Glutamatergic neuron (in vitro differentiated cells): ENCODE data around the gene PRKG1. TPM values are rescaled to one million over a fixed set of nuclear protein-coding genes. Genes with fewer than 3 reads are reported as not detected.

ENCODE experiments used
- DNase-seq: peaks from one replicate; pipeline ENCODE4 v3.0.0; 2022
- H3K27ac Mint-ChIP-seq: one replicate; pipeline ENCODE4 v1.8.0; 2020; ENCODE audit warnings: mild to moderate bottlenecking, mixed read lengths, inconsistent platforms; ENCODE audit not compliant: unreplicated experiment
- H3K27me3 Mint-ChIP-seq: one replicate; pipeline ENCODE4 v1.8.0; 2020; ENCODE audit warnings: mild to moderate bottlenecking, moderate library complexity, mixed read lengths, inconsistent platforms; ENCODE audit not compliant: unreplicated experiment
- H3K36me3 Mint-ChIP-seq: one replicate; pipeline ENCODE4 v1.8.0; 2020; ENCODE audit warnings: mild to moderate bottlenecking, mixed read lengths, inconsistent platforms; ENCODE audit not compliant: unreplicated experiment
- H3K4me1 Mint-ChIP-seq: one replicate; pipeline ENCODE4 v1.8.0; 2020; ENCODE audit warnings: mild to moderate bottlenecking, low read depth, mixed read lengths, inconsistent platforms; ENCODE audit not compliant: unreplicated experiment
- H3K4me3 Mint-ChIP-seq: one replicate; pipeline ENCODE4 v1.8.0; 2020; ENCODE audit warnings: mild to moderate bottlenecking, mixed read lengths, inconsistent platforms; ENCODE audit not compliant: unreplicated experiment
- H3K9me3 Mint-ChIP-seq: one replicate; pipeline ENCODE4 v1.8.0; 2020; ENCODE audit warnings: mild to moderate bottlenecking, moderate library complexity, mixed read lengths, inconsistent platforms; ENCODE audit not compliant: unreplicated experiment
- total RNA-seq: library from RNA; stranded (reverse); fragmentation: NEBNext Ultra II Directional; extraction: Animal tissue kit (Norgen Biotek cat#: 25700); gene quantifications from one replicate; pipeline ENCODE4 v1.2.1, GENCODE V29; 2021; ENCODE audit not compliant: unreplicated experiment
- TF ChIP-seq, protein P1 (sequence below): fragments of 200-600 bp; sonication (generic); IDR thresholded peaks from one replicate; pipeline ENCODE4 v1.5.0; 2021; ENCODE audit not compliant: partially characterized antibody, unreplicated experiment

PRKG1 gene
- total RNA-seq, 1 donor from 2014 or later, result 52.7 TPM

DNA sequence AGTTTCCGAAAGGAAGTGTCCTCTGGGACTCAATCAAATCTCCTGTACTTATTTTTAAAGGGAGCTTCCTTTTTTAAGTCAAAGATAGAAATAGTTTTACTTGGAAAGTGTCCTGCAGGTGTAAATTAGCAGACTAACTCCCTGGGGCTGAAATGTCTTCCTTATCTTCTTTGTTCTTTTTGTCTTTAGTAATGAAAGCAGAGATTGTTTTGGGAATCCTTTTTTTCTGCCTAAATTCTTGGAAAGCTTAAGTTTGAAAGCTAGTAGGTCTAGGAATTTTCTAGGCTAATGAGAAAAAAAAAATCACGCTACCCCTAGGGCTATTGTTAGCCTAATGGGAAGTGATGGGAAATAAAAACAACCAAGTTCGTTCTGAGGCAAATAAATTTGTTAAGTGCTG lies 764.2 kb downstream of the PRKG1 start:
- Mint-ChIP-seq H3K4me3 (no peak overlapping the region), H3K27me3 (no peaks in the 10 kb centered on the region), H3K4me1 (peaks cover 3% of the 10 kb centered on the region), H3K9me3 (peaks cover 2% of the 10 kb centered on the region), H3K27ac (no peak overlapping the region), H3K36me3 (peaks cover 7% of the 10 kb centered on the region)
- DNase-seq, result no peak
- TF ChIP-seq, protein P1, sequence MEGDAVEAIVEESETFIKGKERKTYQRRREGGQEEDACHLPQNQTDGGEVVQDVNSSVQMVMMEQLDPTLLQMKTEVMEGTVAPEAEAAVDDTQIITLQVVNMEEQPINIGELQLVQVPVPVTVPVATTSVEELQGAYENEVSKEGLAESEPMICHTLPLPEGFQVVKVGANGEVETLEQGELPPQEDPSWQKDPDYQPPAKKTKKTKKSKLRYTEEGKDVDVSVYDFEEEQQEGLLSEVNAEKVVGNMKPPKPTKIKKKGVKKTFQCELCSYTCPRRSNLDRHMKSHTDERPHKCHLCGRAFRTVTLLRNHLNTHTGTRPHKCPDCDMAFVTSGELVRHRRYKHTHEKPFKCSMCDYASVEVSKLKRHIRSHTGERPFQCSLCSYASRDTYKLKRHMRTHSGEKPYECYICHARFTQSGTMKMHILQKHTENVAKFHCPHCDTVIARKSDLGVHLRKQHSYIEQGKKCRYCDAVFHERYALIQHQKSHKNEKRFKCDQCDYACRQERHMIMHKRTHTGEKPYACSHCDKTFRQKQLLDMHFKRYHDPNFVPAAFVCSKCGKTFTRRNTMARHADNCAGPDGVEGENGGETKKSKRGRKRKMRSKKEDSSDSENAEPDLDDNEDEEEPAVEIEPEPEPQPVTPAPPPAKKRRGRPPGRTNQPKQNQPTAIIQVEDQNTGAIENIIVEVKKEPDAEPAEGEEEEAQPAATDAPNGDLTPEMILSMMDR, result no peak

DNA sequence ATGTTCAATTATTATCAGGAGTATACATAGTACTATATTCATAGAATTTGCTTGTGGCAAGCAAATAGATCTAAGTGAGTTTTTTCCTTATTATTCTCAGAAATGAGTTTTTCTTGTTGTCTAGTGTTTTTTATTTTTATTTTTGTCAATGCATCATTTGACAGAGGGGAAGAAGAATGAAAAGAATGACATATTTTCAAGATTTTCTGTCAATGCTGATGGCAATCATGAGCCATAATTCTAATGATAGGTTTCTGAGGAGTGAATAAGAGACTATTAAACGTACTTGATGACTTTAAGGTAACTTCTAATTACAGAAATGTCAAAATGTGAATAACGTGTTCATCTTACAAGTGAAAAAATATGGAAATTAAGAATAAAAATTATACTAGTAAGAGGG lies 769.7 kb downstream of the PRKG1 start:
- TF ChIP-seq, protein P1, result no peak
- no peak overlapping the region for H3K27ac Mint-ChIP-seq
- H3K4me1 Mint-ChIP-seq, result no peaks in the 10 kb centered on the region
- no peaks in the 10 kb centered on the region for H3K36me3 Mint-ChIP-seq
- no peak overlapping the region for H3K4me3 Mint-ChIP-seq
- no peak for DNase-seq
- no peaks in the 10 kb centered on the region for H3K27me3 Mint-ChIP-seq
- H3K9me3 Mint-ChIP-seq, result no peaks in the 10 kb centered on the region

DNA sequence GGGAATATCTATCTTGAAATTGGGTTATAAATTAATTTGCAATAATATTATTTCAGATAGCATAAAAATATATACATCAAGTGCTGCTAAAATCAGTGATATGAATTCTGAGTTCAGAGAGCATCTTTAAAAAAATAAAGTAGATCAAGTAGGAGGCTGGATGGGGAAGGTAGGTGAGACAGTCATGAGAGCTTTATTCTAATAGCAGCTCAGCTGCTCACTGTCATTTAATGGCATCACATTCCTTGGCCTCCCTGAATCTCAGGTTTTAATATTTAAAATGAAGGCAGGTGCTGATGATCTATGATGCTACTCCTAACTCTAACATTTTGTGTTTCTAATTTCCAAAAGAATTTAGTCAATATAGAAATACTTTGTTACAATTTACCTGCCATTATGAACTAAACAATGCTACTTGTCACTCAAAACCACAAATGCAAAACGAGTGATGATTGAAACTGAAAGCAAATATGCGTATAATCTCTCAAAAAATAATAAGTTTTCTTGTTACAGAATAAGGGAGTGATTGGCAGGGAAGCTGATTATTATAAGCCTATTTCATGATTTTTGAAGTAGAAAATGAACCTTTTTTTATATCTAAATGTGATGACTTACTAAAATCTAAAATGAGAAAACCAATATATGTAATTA lies 772.7 kb downstream of the PRKG1 start:
- no peaks in the 10 kb centered on the region for H3K4me1 Mint-ChIP-seq
- peaks cover 1% of the 10 kb centered on the region for H3K9me3 Mint-ChIP-seq
- no peak overlapping the region for H3K27ac Mint-ChIP-seq
- no peaks in the 10 kb centered on the region for H3K36me3 Mint-ChIP-seq
- TF ChIP-seq, protein P1, result no peak
- DNase-seq, result no peak
- no peaks in the 10 kb centered on the region for H3K27me3 Mint-ChIP-seq
- no peak overlapping the region for H3K4me3 Mint-ChIP-seq

DNA sequence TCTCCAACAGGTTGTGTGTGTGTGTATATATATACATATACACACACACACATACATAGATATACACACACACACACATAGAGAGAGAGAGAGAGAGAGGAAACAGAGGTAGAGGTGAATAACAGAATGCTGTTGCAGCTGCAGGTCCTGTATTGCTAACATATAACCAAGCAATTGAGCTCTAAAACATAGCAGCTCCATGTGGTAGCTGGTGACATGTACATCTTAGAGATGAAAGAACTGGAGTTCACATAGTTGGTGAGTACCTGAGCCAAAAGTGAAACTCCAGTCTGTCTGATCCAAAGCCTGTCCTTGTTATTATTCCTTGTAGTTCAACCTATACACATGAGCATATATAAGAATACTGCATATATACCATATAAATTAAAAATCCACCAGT lies 778.0 kb downstream of the PRKG1 start:
- no peak for DNase-seq

DNA sequence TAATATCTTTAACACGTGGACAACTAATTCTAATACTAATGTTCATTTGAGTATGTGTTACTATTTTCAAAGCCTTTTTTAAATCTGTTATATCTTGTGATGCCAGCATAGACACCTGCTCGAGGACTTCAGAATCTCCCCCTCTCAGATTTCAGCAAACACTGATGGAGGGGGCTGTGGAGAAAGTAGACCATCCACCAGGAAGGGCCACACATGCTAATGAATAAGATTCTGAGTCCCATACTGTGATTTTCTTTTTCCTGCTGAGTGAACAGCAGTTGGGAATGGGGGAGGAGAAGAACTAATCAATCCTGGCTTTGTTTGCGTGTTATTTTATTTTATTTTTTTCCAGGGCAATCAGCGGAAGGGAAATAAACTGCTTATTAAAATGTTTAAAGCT lies 783.0 kb downstream of the PRKG1 start:
- H3K4me1 Mint-ChIP-seq, result peaks cover 4% of the 10 kb centered on the region
- peaks cover 2% of the 10 kb centered on the region for H3K9me3 Mint-ChIP-seq
- H3K4me3 Mint-ChIP-seq, result no peak overlapping the region
- H3K27ac Mint-ChIP-seq, result no peak overlapping the region
- TF ChIP-seq, protein P1, result no peak
- no peak for DNase-seq
- no peaks in the 10 kb centered on the region for H3K27me3 Mint-ChIP-seq
- H3K36me3 Mint-ChIP-seq, result peaks cover 6% of the 10 kb centered on the region

More for the DNA sequence above, 778.0 kb downstream of the PRKG1 start:
- peaks cover 6% of the 10 kb centered on the region for H3K36me3 Mint-ChIP-seq
- TF ChIP-seq, protein P1, result no peak
- no peak overlapping the region for H3K27ac Mint-ChIP-seq
- no peaks in the 10 kb centered on the region for H3K27me3 Mint-ChIP-seq
- no peak overlapping the region for H3K4me3 Mint-ChIP-seq
- peaks cover 2% of the 10 kb centered on the region for H3K4me1 Mint-ChIP-seq
- H3K9me3 Mint-ChIP-seq, result peaks cover 3% of the 10 kb centered on the region
